Astrocyte (in vitro differentiated cells and primary cell): ENCODE data around the gene FAM149B1. TPM values are rescaled to one million over a fixed set of nuclear protein-coding genes. Genes with fewer than 3 reads are reported as not detected.
A peak's percentile ranks its signal among the peaks of the same experiment; 100 is the strongest.

Source experiments
- DNase-seq: peaks from one replicate; pipeline ENCODE4 v3.0.0-alpha.2; 2010; ENCODE audit warnings: low read depth
- FAIRE-seq: peaks from 2 replicates; lab custom pipeline; 2011; peaks lifted over from hg19 to GRCh38; lab: Jason Lieb, UNC
- H2AFZ ChIP-seq: 2 replicates; pipeline ENCODE4 v1.6.0; 2012; ENCODE audit warnings: low read depth, low read length, inconsistent platforms
- H3K27ac ChIP-seq: 2 replicates; pipeline ENCODE4 v1.5.1; 2011; ENCODE audit warnings: low read depth, low read length, inconsistent platforms
- H3K27me3 ChIP-seq: 2 replicates; pipeline ENCODE4 v1.6.0; 2011; ENCODE audit warnings: low read length, inconsistent platforms; ENCODE audit not compliant: insufficient read depth
- H3K36me3 ChIP-seq: 2 replicates; pipeline ENCODE4 v1.5.1; 2011; ENCODE audit warnings: low read length, inconsistent platforms; ENCODE audit not compliant: insufficient read depth
- H3K4me1 ChIP-seq: 2 replicates; pipeline ENCODE4 v1.5.1; 2011; ENCODE audit warnings: low read length, inconsistent platforms; ENCODE audit not compliant: insufficient read depth
- H3K4me2 ChIP-seq: 2 replicates; pipeline ENCODE4 v1.6.0; 2012; ENCODE audit warnings: low read length, inconsistent platforms
- H3K4me3 ChIP-seq: 2 replicates; pipeline ENCODE4 v1.5.1; 2011; ENCODE audit warnings: low read depth, mild to moderate bottlenecking, low read length, inconsistent platforms; ENCODE audit not compliant: insufficient read depth
- H3K79me2 ChIP-seq: 2 replicates; pipeline ENCODE4 v1.6.0; 2012; ENCODE audit warnings: mild to moderate bottlenecking, low read length, inconsistent platforms; ENCODE audit not compliant: insufficient read depth
- H3K9ac ChIP-seq: 2 replicates; pipeline ENCODE4 v1.6.0; 2012; ENCODE audit warnings: mild to moderate bottlenecking, low read length, inconsistent platforms
- H3K9me3 ChIP-seq: 2 replicates; pipeline ENCODE4 v1.5.1; 2012; ENCODE audit warnings: low read depth, mild to moderate bottlenecking, low read length, inconsistent platforms; ENCODE audit not compliant: insufficient read depth
- H4K20me1 ChIP-seq: 2 replicates; pipeline ENCODE4 v1.6.0; 2012; ENCODE audit warnings: low read length, inconsistent platforms; ENCODE audit not compliant: insufficient read depth
- H3K27ac Mint-ChIP-seq: one replicate; pipeline ENCODE4 v1.8.0; 2021; ENCODE audit warnings: mild to moderate bottlenecking, mixed read lengths; ENCODE audit not compliant: unreplicated experiment
- H3K27me3 Mint-ChIP-seq: one replicate; pipeline ENCODE4 v1.8.0; 2021; ENCODE audit warnings: low read depth, mixed read lengths; ENCODE audit not compliant: unreplicated experiment
- H3K36me3 Mint-ChIP-seq: one replicate; pipeline ENCODE4 v1.8.0; 2021; ENCODE audit warnings: low read depth, mixed read lengths; ENCODE audit not compliant: unreplicated experiment
- H3K4me1 Mint-ChIP-seq: one replicate; pipeline ENCODE4 v1.8.0; 2021; ENCODE audit warnings: low read depth, mixed read lengths; ENCODE audit not compliant: unreplicated experiment
- H3K4me3 Mint-ChIP-seq: one replicate; pipeline ENCODE4 v1.8.0; 2021; ENCODE audit warnings: mild to moderate bottlenecking, moderate library complexity, mixed read lengths; ENCODE audit not compliant: unreplicated experiment
- H3K9me3 Mint-ChIP-seq: one replicate; pipeline ENCODE4 v1.8.0; 2021; ENCODE audit warnings: mild to moderate bottlenecking, mixed read lengths; ENCODE audit not compliant: unreplicated experiment
- EZH2 ChIP-seq: IDR thresholded peaks from 2 replicates; pipeline ENCODE4 v1.6.1; 2012; ENCODE audit warnings: mild to moderate bottlenecking, low read length, inconsistent platforms; ENCODE audit not compliant: insufficient read depth
- total RNA-seq: library from RNA; stranded (reverse); gene quantifications from 2 replicates; pipeline ENCODE4 v1.2.1, GENCODE V29; 2021
- TF ChIP-seq, protein P1 (sequence below): IDR thresholded peaks from 2 replicates; pipeline ENCODE4 v1.5.1; 2011; ENCODE audit warnings: low read depth, mild to moderate bottlenecking, inconsistent platforms, low read length, moderate library complexity; ENCODE audit not compliant: insufficient read depth

Gene FAM149B1
- total RNA-seq, 1 donor from 2014 or later: 14.0 TPM

DNA sequence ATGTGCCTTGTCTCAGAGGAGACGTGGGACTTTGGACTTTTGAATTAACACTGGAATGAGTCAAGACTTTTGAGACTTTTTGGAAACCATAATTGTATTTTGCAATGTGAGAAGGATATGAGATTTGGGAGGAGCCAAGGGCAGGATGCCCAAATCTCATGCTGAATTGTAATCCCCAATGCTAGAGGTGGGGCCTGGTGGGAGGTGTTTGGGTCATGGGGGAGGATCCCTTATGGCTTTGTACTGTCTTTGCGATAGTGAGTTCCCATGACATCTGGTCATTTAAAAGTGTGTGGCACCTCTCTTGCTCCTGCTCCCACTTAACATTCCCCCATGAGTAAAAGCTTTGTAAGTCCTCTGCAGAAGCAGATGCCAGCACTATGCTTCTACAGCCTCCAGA, 40.0 kb downstream of the FAM149B1 start:
- H2AFZ ChIP-seq: no peak overlapping the region
- peaks cover 10% of the 10 kb centered on the region for H3K36me3 Mint-ChIP-seq
- H3K4me1 Mint-ChIP-seq: peaks cover 3% of the 10 kb centered on the region
- no peak overlapping the region for H3K9ac ChIP-seq
- no peak overlapping the region for H3K27ac Mint-ChIP-seq
- peaks cover 2% of the 10 kb centered on the region for H3K9me3 ChIP-seq
- H3K36me3 ChIP-seq: no peaks in the 10 kb centered on the region
- TF ChIP-seq, protein P1, sequence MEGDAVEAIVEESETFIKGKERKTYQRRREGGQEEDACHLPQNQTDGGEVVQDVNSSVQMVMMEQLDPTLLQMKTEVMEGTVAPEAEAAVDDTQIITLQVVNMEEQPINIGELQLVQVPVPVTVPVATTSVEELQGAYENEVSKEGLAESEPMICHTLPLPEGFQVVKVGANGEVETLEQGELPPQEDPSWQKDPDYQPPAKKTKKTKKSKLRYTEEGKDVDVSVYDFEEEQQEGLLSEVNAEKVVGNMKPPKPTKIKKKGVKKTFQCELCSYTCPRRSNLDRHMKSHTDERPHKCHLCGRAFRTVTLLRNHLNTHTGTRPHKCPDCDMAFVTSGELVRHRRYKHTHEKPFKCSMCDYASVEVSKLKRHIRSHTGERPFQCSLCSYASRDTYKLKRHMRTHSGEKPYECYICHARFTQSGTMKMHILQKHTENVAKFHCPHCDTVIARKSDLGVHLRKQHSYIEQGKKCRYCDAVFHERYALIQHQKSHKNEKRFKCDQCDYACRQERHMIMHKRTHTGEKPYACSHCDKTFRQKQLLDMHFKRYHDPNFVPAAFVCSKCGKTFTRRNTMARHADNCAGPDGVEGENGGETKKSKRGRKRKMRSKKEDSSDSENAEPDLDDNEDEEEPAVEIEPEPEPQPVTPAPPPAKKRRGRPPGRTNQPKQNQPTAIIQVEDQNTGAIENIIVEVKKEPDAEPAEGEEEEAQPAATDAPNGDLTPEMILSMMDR: no peak
- no peak for TF ChIP-seq EZH2
- no peak overlapping the region for H3K27ac ChIP-seq
- H3K4me1 ChIP-seq: no peaks in the 10 kb centered on the region
- FAIRE-seq (no peak), DNase-seq (no peak)
- H3K4me3 Mint-ChIP-seq: no peak overlapping the region
- H4K20me1 ChIP-seq: no peaks in the 10 kb centered on the region
- H3K9me3 Mint-ChIP-seq: peaks cover 10% of the 10 kb centered on the region
- no peaks in the 10 kb centered on the region for H3K79me2 ChIP-seq
- H3K4me3 ChIP-seq: no peak overlapping the region
- H3K27me3 ChIP-seq: no peaks in the 10 kb centered on the region
- no peak overlapping the region for H3K4me2 ChIP-seq
- no peaks in the 10 kb centered on the region for H3K27me3 Mint-ChIP-seq

DNA sequence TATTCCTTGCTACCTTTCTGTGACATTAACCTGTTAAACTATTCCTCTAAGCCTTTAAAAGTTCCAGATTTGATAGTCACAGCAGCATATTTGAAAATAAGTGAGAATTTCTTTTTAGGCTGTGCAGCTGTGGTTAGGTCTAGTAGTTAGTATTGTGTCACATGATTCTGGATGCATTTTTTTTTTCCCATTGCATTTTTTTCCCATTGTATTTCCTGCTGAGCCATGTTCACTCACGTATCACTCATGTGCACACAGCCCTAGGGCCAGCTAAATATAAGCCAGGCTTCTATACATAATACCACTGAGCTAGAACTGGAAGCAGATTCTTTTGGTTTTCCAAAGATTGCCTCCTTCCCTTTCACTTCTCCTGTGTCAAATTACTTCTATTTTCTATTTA, 41.8 kb downstream of the FAM149B1 start:
- peak; percentile 8 for DNase-seq
- Histone ChIP-seq H3K9ac (no peak overlapping the region), H2AFZ (no peak overlapping the region), H3K4me1 (no peaks in the 10 kb centered on the region), H3K4me2 (no peak overlapping the region), H3K27ac (no peak overlapping the region), H3K4me3 (no peak overlapping the region), H3K27me3 (no peaks in the 10 kb centered on the region), H3K9me3 (peaks cover 2% of the 10 kb centered on the region), H3K36me3 (no peaks in the 10 kb centered on the region), H4K20me1 (no peaks in the 10 kb centered on the region), H3K79me2 (no peaks in the 10 kb centered on the region)
- FAIRE-seq: no peak
- no peak for TF ChIP-seq EZH2
- TF ChIP-seq, protein P1: no peak
- Mint-ChIP-seq H3K27ac (no peak overlapping the region), H3K36me3 (peaks cover 12% of the 10 kb centered on the region), H3K4me1 (peaks cover 3% of the 10 kb centered on the region), H3K4me3 (no peak overlapping the region), H3K9me3 (peaks cover 10% of the 10 kb centered on the region), H3K27me3 (no peaks in the 10 kb centered on the region)

DNA sequence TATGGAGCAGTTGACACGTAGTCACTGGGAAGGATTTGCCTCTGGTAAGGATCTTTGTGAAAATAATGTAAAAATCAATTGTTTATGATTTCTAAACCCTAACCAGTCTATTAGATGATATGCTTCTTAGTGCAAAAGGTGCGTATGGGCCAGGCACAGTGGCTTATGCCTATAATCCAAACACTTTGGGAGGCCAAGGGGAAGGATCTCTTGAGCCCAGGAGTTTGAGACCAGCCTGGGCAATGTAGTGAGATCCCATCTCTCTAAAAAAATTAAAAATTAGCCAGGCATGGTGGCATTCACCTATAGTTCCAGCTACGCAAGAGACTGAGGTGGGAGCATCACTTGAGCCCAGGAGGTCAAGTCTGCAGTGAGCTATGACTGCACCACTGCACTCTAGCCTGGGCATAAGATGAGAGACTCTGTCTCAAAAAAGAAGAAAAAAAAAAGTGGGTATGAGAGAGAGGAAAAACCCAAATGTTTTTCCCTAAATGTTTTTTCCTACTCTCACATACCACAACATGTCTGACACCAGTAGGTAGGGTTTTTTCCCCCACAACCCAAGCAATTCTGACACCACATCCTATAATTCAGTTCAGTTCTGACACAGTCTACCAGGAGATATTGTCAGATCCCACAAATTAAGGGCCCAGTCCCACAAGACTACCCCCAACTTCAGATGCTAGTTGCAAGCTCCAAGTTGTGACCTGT, 42.6 kb downstream of the FAM149B1 start:
- Histone ChIP-seq H3K9ac (no peak overlapping the region), H3K27ac (no peak overlapping the region), H4K20me1 (no peaks in the 10 kb centered on the region), H2AFZ (no peak overlapping the region), H3K27me3 (no peaks in the 10 kb centered on the region), H3K9me3 (peaks cover 2% of the 10 kb centered on the region), H3K4me1 (no peaks in the 10 kb centered on the region), H3K79me2 (no peaks in the 10 kb centered on the region), H3K36me3 (no peaks in the 10 kb centered on the region), H3K4me3 (no peak overlapping the region), H3K4me2 (no peak overlapping the region)
- no peak for FAIRE-seq
- TF ChIP-seq, protein P1: no peak
- TF ChIP-seq EZH2: no peak
- Mint-ChIP-seq H3K27ac (no peak overlapping the region), H3K36me3 (peaks cover 12% of the 10 kb centered on the region), H3K4me1 (peaks cover 3% of the 10 kb centered on the region), H3K9me3 (peaks cover 10% of the 10 kb centered on the region), H3K27me3 (no peaks in the 10 kb centered on the region), H3K4me3 (no peak overlapping the region)
- no peak for DNase-seq
